Stimulated activated CD4-positive, alpha-beta T cell treated with anti-CD3 and anti-CD28 coated beads, TNF-alpha, amount 100 ng/mL, for 1 hour (primary cell): ENCODE results near the gene CAPN5.

Experiments
- DNase-seq, 3 donors: peaks; one replicate each; pipeline ENCODE4 v3.0.0-alpha.2; 2020; ENCODE audit warnings: low read depth in 3 of 3, low spot score in 1 of 3

The CAPN5 gene

GRCh38 chr11:77063861-77064260 lies 2.9 kb upstream of the CAPN5 start:
- no peak for DNase-seq

DNA sequence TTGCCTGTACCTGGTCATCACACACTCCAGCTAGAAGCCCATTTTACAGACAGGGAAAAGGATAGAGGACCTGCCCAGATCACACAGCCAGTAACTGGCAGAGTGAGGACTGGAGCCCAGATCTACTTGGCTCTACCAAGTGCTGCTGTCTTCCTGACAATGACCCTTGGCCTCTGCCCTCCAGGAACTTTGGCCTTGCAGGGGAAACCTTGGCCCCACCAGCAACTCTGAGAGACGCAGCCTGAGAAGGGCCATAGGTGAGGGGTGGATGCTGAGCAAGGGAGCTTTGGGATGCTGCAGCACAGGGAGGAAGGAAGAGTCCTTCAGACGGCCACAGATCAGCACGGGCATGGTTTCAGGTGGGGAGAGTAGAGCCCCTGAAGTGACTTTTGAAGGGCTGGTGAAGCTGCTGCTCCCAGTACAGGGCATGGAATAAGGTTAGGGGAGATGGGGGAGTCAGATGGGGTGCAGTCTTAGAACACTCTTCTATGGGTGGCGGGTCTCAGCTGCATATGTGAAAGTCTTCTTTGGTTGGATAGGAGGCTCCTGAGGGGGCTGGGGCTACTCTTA lies 2.0 kb upstream of the CAPN5 start:
- DNase-seq = no peak

DNA sequence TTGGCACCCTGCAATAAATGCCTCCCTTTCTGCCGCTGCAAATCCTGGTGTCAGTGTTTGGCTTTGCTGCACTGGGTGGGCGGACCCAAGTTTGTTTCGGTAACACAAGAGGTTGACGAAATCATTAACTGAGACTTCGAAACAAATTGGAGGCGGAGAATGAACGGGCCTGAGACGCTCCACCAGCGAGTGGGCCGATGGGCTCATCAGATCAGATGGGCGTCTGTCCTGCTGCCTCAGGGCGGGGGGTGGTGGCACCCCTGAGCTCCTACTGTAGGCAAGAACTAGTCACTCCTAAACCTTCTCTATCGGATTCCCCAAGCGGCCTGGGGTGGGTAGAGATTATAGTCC lies 918 bp upstream of the CAPN5 start:
- no peak for DNase-seq

DNA sequence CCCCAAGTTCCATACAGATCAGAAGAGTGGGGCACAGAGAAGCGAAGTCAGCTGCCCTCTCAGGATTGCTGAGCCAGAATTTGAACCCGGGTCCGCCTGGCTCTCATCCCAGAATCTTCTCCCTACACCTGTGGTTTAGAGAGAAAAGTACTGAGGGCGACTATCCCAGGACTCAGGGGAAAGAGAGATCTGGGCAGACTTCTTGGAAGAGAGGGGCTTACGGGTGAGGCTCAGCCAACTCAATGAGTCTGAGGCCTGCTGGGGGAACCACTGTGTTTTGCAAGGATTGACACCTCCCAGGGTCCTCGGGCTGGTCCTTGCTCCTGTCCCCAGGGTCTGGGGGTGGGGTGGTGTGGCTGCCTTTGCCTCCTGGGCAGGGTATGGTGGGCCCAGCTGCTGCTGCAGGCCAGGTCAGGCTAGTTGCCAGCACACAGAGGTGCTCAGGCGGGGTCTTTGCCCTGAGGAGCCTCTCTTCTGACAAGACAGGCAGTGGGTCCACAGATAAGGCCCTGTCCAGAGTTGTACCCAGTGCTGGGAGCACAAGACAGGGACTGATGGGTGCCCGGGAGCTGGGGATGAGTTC lies 1.2 kb downstream of the CAPN5 start:
- DNase-seq = no peak

DNA sequence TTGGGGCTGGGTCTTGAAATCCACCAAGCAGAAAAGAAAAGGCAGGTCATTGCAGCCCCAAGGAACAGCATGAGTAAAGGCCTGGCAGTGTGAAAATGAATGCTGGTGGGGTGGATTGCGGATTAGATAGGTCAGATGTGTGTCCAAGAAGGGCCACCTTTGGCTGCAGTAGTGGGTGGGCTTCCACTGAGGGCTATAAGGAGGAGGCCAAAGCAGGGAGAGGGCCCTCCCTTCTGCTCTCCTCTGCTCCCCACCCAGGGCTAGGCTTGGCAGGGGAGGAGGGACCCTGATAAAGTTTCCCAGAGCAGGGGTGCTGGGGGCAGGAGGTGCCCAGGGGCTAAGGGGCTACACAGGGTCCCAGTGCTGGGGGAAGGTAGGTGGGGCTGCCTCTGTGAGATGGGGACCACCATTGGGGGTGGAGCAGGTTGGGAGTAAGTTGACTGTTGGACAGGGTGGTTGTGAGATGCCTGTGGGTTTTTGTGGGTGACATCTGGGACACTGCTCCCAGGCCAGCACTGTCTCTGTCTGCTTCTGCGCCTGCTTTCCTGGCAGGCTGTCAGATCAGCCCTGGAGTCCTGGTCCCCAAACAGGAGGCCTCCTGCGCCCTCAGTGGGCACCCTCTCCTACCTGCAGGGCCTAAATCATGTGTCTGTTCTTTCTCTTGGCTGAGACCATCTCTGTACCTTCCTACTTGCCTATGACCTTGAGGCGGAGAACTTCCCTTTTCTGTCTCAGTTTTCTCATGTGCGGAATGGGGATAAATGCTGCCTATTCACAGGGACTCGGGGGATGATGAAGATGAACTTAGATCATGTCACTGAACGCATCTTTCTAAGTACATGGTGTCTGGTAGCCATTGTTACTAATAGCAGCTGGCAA lies 1.9 kb downstream of the CAPN5 start:
- no peak for DNase-seq

- DNase-seq = no peak
Measured at GRCh38 chr11:77069336-77069968, 2.7 kb downstream of the CAPN5 start.

- DNase-seq = no peak
Measured at GRCh38 chr11:77069969-77070582, 3.3 kb downstream of the CAPN5 start.

DNA sequence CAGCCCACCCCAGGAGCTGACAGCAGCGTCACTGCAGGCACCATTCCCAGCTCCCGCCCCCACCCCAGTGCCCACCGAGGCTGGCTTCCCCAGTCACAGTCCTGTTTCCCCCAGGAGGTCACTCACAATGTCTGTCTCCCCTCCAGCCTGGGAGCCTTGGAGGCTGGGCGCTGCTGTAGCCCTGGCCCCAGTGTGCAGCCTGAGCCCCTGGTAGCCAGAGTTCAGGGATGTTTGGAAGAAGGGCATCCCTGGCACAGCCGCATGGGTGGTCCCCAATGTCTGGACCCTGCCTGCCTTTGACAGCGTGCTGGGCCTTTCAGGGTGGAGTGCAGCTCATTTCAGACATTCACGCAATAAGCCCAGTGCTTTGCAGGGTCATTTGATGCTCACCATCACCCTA lies 4.3 kb downstream of the CAPN5 start:
- no peak for DNase-seq

- DNase-seq = no peak
Measured at GRCh38 chr11:77071671-77072605, 5.2 kb downstream of the CAPN5 start.

- DNase-seq = no peak
Measured at GRCh38 chr11:77072851-77073327, 6.1 kb downstream of the CAPN5 start.

DNA sequence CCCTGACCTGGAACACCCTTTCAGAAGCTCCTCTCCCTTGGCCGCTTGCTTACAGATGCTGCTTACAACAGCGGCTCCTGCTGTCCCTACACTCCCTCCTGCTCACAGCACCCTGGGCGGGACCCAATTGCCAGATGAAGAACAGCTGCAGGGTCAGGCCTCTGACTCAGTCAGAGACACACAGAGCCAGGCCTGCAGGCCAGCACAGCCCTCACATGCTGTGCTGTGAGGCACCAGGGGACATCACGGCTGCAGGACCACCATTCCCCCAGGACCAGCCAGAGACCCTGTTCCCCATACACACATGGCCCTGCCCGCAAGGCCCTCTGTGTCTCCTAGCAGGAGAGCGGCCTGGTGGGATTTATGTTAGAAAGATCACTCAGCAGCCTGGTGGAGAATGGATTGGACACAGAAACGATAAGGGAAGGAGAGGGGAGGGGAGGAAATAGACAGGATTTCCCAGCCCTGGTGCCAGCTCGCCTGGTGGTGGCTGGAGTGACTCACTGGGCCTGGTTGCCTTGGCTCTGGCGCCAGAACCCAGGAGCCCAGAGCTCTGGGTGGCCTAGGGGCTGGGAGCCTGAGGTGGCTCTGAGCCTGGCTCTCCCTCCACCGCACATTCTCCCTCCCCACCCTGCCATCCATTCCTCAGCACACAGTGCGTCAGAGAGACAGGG lies 6.7 kb downstream of the CAPN5 start:
- DNase-seq = no peak

- no peak for DNase-seq
Measured at GRCh38 chr11:77074205-77074604, 7.4 kb downstream of the CAPN5 start.

DNA sequence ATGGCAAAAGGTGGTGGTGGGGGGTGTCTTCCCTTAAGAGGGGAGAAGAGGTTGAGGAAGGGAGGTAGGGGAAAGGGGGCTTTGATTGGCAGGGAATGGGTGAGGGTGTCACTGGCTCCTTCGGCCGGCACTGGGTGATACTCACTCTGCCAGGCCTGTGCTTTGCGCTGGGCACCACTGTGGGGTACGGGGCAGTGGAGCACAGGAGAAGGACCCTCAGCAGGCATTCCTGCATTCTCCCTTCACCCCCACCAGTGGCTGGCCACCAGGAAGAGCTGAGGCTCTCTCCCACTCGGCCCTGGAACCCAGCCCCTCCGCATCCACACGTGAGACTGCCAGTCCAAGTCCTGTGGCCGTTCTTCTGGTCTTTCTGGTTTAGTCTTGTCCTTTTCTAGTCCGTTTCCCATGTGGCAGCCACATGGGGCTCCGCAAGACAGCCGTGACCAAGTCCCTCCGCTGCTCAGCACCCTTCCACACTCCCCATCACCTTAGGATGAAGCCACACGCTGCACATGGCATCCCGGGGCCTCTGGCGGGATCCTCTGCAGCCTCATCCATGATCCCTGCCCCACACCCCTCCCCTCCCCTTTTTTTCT lies 8.0 kb downstream of the CAPN5 start:
- DNase-seq = no peak

GRCh38 chr11:77075425-77075905 lies 8.7 kb downstream of the CAPN5 start:
- no peak for DNase-seq

DNA sequence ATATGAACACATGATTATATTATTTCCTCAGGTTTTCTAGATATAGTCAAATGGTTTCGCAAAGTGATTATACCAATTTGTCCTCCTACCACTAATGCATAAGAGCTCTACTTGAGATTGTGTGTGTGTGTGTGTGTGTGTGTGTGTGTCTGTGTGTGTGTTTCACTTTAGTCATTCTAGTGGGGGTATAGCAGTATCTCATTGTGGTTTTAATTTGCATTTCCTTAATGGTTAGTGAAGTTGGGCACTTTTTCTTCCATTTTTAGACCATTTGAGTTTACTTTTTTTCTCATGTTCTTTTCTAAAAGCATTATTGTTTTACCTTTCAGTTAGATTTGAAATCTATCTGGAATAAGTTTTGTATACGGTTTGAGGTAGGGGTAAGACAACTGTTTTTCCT lies 12.9 kb downstream of the CAPN5 start:
- no peak for DNase-seq

DNA sequence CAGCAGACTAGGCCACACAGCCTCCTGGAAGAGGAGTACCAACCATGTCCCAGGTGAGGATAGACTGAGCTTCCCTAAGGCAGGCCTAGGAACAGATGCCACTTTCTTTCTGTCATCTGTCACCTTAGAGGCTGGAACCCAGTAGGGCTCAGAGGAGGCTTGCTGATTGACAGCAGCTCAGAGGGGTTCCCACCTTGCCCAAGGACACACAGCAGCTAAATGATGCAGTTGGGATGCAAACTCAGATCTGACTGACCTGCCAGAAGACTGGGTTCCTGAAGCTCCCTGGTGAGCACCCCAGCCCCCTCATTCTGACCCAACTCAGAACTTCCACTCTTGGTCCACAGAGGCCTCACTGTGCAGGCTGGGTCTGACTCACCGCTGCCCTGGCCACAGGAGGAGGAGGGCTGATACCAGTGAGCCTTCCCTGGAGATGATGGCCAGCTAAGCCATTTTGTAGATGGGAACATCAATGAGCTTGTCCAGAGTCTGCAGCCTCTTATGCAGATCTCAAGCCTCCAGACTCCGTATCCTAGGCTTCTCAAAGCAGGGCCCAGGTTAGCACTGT lies 14.0 kb downstream of the CAPN5 start:
- DNase-seq = no peak

DNA sequence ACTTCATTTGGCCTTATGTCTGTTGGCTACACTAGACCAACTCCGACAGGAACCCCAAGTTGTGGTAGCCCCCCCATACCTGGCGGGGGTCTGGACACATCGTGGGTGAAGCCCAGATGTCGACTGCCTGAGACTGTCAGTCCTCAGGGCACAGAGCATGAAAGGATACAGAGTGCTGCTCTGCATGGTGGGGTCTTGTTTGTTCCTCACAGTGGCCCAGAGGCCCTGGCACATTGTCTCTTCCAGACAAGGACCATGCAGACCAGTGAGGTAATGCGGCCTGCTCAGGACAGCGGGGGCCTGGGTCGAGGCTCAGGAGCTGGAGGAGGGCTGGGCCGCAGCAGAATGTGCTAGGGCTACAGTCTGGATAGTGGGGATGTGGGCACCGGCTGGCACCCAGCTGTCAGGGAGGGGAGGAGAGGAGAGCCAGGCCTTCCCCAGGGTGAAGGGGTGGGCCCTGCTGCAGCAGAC lies 14.6 kb downstream of the CAPN5 start:
- DNase-seq = no peak

DNA sequence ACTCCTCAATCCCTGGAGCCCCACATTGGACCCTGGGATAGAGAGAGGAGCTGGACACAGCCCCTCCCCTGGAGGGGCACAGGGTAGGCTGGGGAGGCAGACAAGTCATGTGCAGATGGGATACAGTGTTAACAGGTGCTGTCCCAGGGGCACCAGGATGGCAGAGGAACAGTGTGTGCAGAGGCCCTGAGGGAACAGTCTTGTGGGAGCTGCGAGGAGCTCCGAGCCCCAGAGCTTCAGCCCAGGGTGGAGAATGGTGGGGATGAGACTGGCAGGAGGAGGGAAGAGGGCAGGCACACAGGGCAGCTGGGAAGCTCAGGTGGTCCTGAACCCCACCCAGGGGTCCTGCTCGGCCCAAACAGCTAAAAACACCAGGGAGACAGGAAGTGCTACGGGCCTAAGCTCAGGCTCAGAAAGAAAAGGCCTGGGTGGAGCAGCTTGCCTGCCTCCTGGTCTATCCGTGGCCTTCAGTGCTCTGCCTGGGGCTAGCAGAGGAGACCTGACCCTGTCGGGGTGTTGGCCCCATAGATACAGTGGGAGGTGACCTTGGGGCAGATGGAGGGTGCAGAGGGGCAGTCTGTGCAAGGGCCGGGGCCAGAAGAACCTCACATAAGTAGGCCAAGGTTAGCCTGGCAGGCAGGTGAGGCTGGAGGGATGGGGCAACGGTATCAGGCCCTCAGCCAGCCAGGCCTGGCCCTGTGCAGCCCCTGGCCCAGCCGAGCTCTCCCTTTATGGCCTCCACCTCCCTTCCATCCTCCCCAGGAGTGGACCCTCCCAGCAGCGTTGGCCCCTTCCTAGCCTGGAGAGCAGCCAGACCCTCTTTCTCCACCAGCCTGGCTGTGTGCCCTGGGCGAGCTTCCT lies 15.4 kb downstream of the CAPN5 start:
- no peak for DNase-seq
